HCT116 (cell line): ENCODE results near the gene RHEB. TPM values are rescaled to one million over a fixed set of nuclear protein-coding genes. Genes with fewer than 3 reads are reported as not detected.

ENCODE experiments used
- ATAC-seq: fragments of 200-7000 bp; cut with Tn5 transposase; 2 replicates; pipeline ENCODE4 v1.9.1; 2020; ENCODE audit warnings: mild to moderate bottlenecking, moderate library complexity
- BruUV-seq: library from RNA; stranded (reverse); fragments of 400-500 nt; replicated peaks from 2 replicates; lab custom pipeline; 2021; lab: Mats Ljungman, UMichigan
- CTCF ChIA-PET: fragments of 300-600 bp; sonication (Branson Sonifier 250); formaldehyde crosslinking; loops from one replicate; lab custom pipeline; 2021; ENCODE audit warnings: antibody characterized with exemption; lab: Charles Lee
- POLR2A ChIA-PET: fragments of 300-600, 350-600 bp; sonication (Branson Sonifier 250); formaldehyde crosslinking; loops from one replicate; lab custom pipeline; 2021; ENCODE audit warnings: antibody characterized with exemption; lab: Charles Lee
- RAD21 ChIA-PET, 2 experiments: fragments of 300-600 bp; sonication (Branson Sonifier 250); formaldehyde crosslinking; loops; one replicate each; lab custom pipeline; 2023; ENCODE audit warnings: low total read pairs in 2 of 2; ENCODE audit not compliant: uncharacterized antibody in 2 of 2, unreplicated experiment in 2 of 2, low non-redundant PET in 1 of 2; lab: Charles Lee
- DNase-seq: peaks from one replicate; pipeline ENCODE4 v3.0.0-alpha.2; 2010; ENCODE audit warnings: low read depth, low spot score
- H2AFZ ChIP-seq: fragments of 200-600 bp; shearing (Covaris generic), sonication (generic); 2 replicates; pipeline ENCODE4 v1.6.1; 2017; ENCODE audit warnings: low read depth, mixed run types, mixed read lengths, antibody characterized with exemption, low read length; ENCODE audit not compliant: poor library complexity, severe bottlenecking
- H3K27ac ChIP-seq: 2 replicates; pipeline ENCODE4 v1.5.1; 2012; ENCODE audit warnings: low read depth, low read length
- H3K27me3 ChIP-seq: fragments of 200-600 bp; sonication (generic); 2 replicates; pipeline ENCODE4 v1.6.1; 2016; ENCODE audit warnings: mixed run types, low read length, mixed read lengths; ENCODE audit not compliant: insufficient read depth
- H3K36me3 ChIP-seq, 2 experiments: fragments of 200-500 bp in 1 of 2; fragments of 200-600 bp in 1 of 2; sonication (Bioruptor generic) in 1 of 2; sonication (generic) in 1 of 2; 2 replicates each; pipeline versions ENCODE4 v1.5.1 to v1.6.1; 2014 to 2016; ENCODE audit warnings: low read length in 2 of 2, inconsistent platforms in 1 of 2, mixed read lengths in 1 of 2, mixed run types in 1 of 2; ENCODE audit not compliant: insufficient read depth in 2 of 2, control insufficient read depth in 1 of 2
- H3K4me1 ChIP-seq, 2 experiments: fragments of 200-600 bp in 1 of 2; sonication (generic) in 1 of 2; 2 replicates each; pipeline versions ENCODE4 v1.5.1 to v1.6.1; 2012 to 2017; ENCODE audit warnings: low read length in 2 of 2, inconsistent platforms in 1 of 2, mild to moderate bottlenecking in 1 of 2, mixed read lengths in 1 of 2, mixed run types in 1 of 2, moderate library complexity in 1 of 2; ENCODE audit not compliant: insufficient read depth in 2 of 2, control insufficient read depth in 1 of 2
- H3K4me2 ChIP-seq: fragments of 200-600 bp; sonication (generic); 2 replicates; pipeline ENCODE4 v1.6.1; 2017; ENCODE audit warnings: mixed run types, low read length, mixed read lengths
- H3K4me3 ChIP-seq, 2 experiments: fragments of 200-600 bp in 1 of 2; sonication (generic) in 1 of 2; replicated peaks in 1 of 2; 2 replicates each; pipeline ENCODE4 v1.5.1; 2011 to 2016; ENCODE audit warnings: low read length in 2 of 2, control low read depth in 1 of 2, low read depth in 1 of 2, mild to moderate bottlenecking in 1 of 2, mixed read lengths in 1 of 2, mixed run types in 1 of 2
- H3K79me2 ChIP-seq: fragments of 200-600 bp; sonication (generic); 2 replicates; pipeline ENCODE4 v1.6.1; 2017; ENCODE audit warnings: mild to moderate bottlenecking, mixed run types, low read length, moderate library complexity, mixed read lengths; ENCODE audit not compliant: insufficient read depth
- H3K9ac ChIP-seq: fragments of 200-600 bp; sonication (generic); 2 replicates; pipeline ENCODE4 v1.6.1; 2016; ENCODE audit warnings: low read length, mixed read lengths
- H3K9me2 ChIP-seq: fragments of 200-600 bp; sonication (generic), shearing (Covaris generic); 2 replicates; pipeline ENCODE4 v1.6.1; 2017; ENCODE audit warnings: mixed run types, mild to moderate bottlenecking, moderate library complexity; ENCODE audit not compliant: insufficient read depth
- H3K9me3 ChIP-seq, 2 experiments: fragments of 200-500 bp in 1 of 2; fragments of 200-600 bp in 1 of 2; sonication (Bioruptor generic) in 1 of 2; sonication (generic) in 1 of 2; 2 replicates each; pipeline ENCODE4 v1.6.1; 2014 to 2017; ENCODE audit warnings: low read length in 2 of 2, mixed read lengths in 2 of 2, inconsistent platforms in 1 of 2, low read depth in 1 of 2, mild to moderate bottlenecking in 1 of 2, mixed run types in 1 of 2, moderate library complexity in 1 of 2; ENCODE audit not compliant: control insufficient read depth in 1 of 2, insufficient read depth in 1 of 2
- H4K20me1 ChIP-seq: fragments of 200-600 bp; sonication (generic), shearing (Covaris generic); 2 replicates; pipeline ENCODE4 v1.6.1; 2017; ENCODE audit warnings: mixed run types, mild to moderate bottlenecking, moderate library complexity; ENCODE audit not compliant: insufficient read depth
- CBX3 ChIP-seq: IDR thresholded peaks from 2 replicates; pipeline ENCODE4 v1.6.1; 2012; ENCODE audit warnings: low read depth
- EGR1 ChIP-seq: IDR thresholded peaks from 2 replicates; pipeline ENCODE4 v1.6.1; 2012; ENCODE audit warnings: low read depth
- ELF1 ChIP-seq: IDR thresholded peaks from 2 replicates; pipeline ENCODE4 v1.6.1; 2012; ENCODE audit warnings: low read depth, borderline replicate concordance
- EZH2 ChIP-seq: fragments of 200-600 bp; sonication (generic); IDR thresholded peaks from 2 replicates; pipeline ENCODE4 v1.6.1; 2017; ENCODE audit warnings: antibody characterized with exemption, mixed run types
- EZH2phosphoT487 ChIP-seq: fragments of 200-600 bp; IDR thresholded peaks from 2 replicates; pipeline ENCODE4 v1.6.1; 2018; ENCODE audit warnings: antibody characterized with exemption, borderline replicate concordance
- JUND ChIP-seq: IDR thresholded peaks from 2 replicates; pipeline ENCODE4 v1.6.1; 2012
- POLR2A ChIP-seq: IDR thresholded peaks from 2 replicates; pipeline ENCODE4 v1.7.0; 2011; ENCODE audit warnings: borderline replicate concordance; ENCODE audit not compliant: insufficient read depth, insufficient read length; ENCODE audit errors: extremely low read depth
- RAD21 ChIP-seq: IDR thresholded peaks from 2 replicates; pipeline ENCODE4 v1.6.1; 2012; ENCODE audit warnings: low read depth, mild to moderate bottlenecking
- REST ChIP-seq: IDR thresholded peaks from 2 replicates; pipeline ENCODE4 v1.6.1; 2012; ENCODE audit warnings: low read depth
- SP1 ChIP-seq: IDR thresholded peaks from 2 replicates; pipeline ENCODE4 v1.6.1; 2012; ENCODE audit warnings: low read depth
- SRF ChIP-seq: IDR thresholded peaks from 2 replicates; pipeline ENCODE4 v1.6.1; 2012; ENCODE audit warnings: low read depth
- YY1 ChIP-seq: IDR thresholded peaks from 2 replicates; pipeline ENCODE4 v1.6.1; 2011; ENCODE audit warnings: low read length, low read depth, moderate library complexity, mild to moderate bottlenecking; ENCODE audit not compliant: insufficient replicate concordance; ENCODE audit errors: extremely low read depth
- intact Hi-C: fragments of 100-400 bp; cut with micrococcal nuclease; formaldehyde crosslinking; loops from 2 replicates; pipeline ENCODE4 v1.10.0; 2022
- total RNA-seq: library from RNA; stranded (reverse); gene quantifications from one replicate; pipeline ENCODE4 v1.2.1, GENCODE V29; 2021; ENCODE audit not compliant: unreplicated experiment
- TF ChIP-seq, protein P1 (sequence below): IDR thresholded peaks from 2 replicates; pipeline ENCODE4 v1.6.1; 2012
- TF ChIP-seq, protein P2 (sequence below): IDR thresholded peaks from 2 replicates; pipeline ENCODE4 v1.6.1; 2012

RHEB gene
- total RNA-seq, 1 experiment from 2014 or later, result 114 TPM

DNA sequence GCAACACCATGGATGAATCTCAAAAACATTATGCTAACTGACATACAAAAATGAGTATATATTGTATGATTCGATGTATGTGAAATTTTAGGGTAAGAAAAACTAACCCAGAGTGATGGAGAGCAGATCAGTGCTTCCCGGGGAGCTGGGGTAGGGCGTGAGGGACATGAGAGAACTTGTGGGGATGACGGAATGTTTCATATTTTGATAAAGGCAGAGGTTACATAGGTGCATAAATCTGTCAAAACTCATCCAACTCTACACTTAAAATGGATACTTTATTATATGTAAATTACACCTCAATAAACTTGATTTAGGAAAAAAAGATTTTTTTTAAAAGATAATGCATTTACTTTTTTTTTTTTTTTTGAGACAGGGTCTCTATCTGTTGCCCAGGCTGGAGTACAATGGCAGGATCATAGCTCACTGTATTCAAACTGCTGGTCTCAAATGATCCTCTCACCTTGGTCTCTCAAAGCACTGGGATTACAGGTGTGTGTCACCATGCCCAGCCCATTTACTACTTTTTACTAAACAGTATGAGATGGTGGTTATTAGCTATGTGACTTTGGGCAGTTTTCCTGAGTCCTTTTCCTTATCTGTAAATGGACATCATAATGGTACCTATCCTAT is 13.7 kb downstream of the RHEB start (continued):
- TF ChIP-seq, protein P1, sequence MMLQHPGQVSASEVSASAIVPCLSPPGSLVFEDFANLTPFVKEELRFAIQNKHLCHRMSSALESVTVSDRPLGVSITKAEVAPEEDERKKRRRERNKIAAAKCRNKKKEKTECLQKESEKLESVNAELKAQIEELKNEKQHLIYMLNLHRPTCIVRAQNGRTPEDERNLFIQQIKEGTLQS, result no peak
- TF ChIP-seq JUND, result no peak

DNA sequence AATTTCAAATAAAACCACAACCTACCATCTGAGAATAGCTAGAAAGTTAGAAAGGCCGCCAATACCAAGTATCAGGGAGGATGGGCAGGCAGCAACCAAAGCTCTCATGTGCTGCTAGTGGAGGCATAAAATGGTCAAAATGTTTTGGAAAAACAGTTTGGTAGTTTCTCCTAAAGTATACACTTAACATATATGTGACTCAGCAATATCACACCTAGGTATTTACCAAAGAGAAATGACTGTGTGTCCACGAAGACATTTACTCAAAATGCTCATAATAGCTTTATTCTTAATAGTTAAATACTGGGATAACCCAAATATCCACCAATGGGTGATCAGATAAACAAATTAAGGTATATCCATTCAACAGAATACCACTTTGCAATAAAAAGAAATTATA is 14.3 kb downstream of the RHEB start:
- ATAC-seq (no peak), DNase-seq (no peak)
- H3K4me3 ChIP-seq, result no peak overlapping the region
- no peak overlapping the region for H2AFZ ChIP-seq
- no peak overlapping the region for H3K27ac ChIP-seq
- BruUV-seq, result no TSS peak
- no peak overlapping the region for H3K4me2 ChIP-seq
- peaks cover 54% of the 10 kb centered on the region; the same call in 1 of the 2 replicates for H4K20me1 ChIP-seq
- H3K36me3 ChIP-seq, result no peaks in the 10 kb centered on the region
- POLR2A ChIA-PET, result no interaction called here
- intact Hi-C loops, result no loop called here
- CTCF ChIA-PET, result interaction anchor here (1.6 kb wide), 1 partner anchor 14 kb away, joined by 4 read pairs; no protein-coding TSS in a partner anchor
- TF ChIP-seq EZH2 (no peak), EGR1 (no peak), YY1 (no peak)
- peaks cover 100% of the 10 kb centered on the region for H3K79me2 ChIP-seq
- peaks cover 0 to 7% of the 10 kb centered on the region in 2 experiments; a peak in 1 of 4 replicates for H3K4me1 ChIP-seq
- no peaks in the 10 kb centered on the region for H3K27me3 ChIP-seq
- no peak overlapping the region for H3K9ac ChIP-seq
- RAD21 ChIA-PET, result no interaction called here
- H3K9me2 ChIP-seq, result no peaks in the 10 kb centered on the region
- H3K9me3 ChIP-seq, result no peaks in the 10 kb centered on the region

DNA sequence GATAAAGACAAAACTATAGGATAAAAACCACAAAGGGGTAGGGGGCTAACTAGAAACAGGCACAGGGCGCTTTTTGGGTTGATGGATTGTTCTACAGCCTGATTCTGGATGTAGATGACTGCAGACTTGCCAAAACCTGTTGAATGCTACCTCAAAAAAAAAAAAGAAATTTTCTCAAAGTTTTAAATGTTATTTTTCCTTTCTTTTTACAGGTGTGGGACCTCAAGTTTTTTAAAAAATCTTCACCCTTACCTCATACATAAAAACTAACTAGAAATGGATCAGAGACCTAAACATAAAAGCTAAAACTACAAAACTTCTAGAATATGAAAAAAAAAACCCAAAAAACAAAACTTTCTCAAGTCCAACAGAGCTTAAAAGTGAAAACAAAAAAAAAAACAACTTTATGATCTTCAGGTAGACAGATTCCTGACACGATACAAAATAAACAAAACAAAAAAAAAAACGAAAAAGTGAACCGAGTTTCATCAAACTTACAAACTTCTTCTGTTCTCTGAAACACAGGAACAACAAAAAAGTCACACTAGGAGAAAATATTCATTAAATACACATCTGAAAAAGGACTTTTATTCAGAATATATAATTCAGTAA is 14.9 kb downstream of the RHEB start:
- intact Hi-C loops, result no loop called here
- Histone ChIP-seq H3K4me2 (no peak overlapping the region), H3K4me1 (peaks cover 0 to under 1% of the 10 kb centered on the region in 2 experiments; a peak in 1 of 4 replicates), H4K20me1 (peaks cover 51% of the 10 kb centered on the region; the same call in 1 of the 2 replicates), H3K79me2 (peaks cover 100% of the 10 kb centered on the region), H3K9me2 (no peaks in the 10 kb centered on the region), H3K9me3 (no peaks in the 10 kb centered on the region), H3K36me3 (no peaks in the 10 kb centered on the region), H3K27ac (no peak overlapping the region), H3K4me3 (no peak overlapping the region), H2AFZ (no peak overlapping the region), H3K9ac (no peak overlapping the region), H3K27me3 (no peaks in the 10 kb centered on the region)
- CTCF ChIA-PET, result interaction anchor here (1.6 kb wide), 1 partner anchor 14 kb away, joined by 4 read pairs; no protein-coding TSS in a partner anchor
- BruUV-seq, result no TSS peak
- POLR2A ChIA-PET, result no interaction called here
- ATAC-seq (no peak), DNase-seq (no peak)
- RAD21 ChIA-PET, result no interaction called here
- TF ChIP-seq ELF1 (no peak), EZH2 (no peak), JUND (no peak), POLR2A (no peak), SP1 (no peak), CBX3 (no peak), REST (no peak), RAD21 (no peak), EZH2phosphoT487 (no peak), EGR1 (no peak), SRF (no peak)
- TF ChIP-seq, protein P1, result no peak
- TF ChIP-seq, protein P2, sequence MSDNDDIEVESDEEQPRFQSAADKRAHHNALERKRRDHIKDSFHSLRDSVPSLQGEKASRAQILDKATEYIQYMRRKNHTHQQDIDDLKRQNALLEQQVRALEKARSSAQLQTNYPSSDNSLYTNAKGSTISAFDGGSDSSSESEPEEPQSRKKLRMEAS, result no peak
